IMR-90 (cell line): ENCODE measurements around the gene COG4. TPM values are rescaled to one million over a fixed set of nuclear protein-coding genes. Genes with fewer than 3 reads are reported as not detected.

Experiments used
- ATAC-seq: fragments of 200-7000 bp; cut with Tn5 transposase; 2 replicates; pipeline ENCODE4 v1.9.1; 2020; ENCODE audit warnings: low read depth, mild to moderate bottlenecking, moderate library complexity
- BruUV-seq: library from RNA; stranded (reverse); fragments of 400-500 nt; replicated peaks from 2 replicates; lab custom pipeline; 2021; lab: Mats Ljungman, UMichigan
- CTCF ChIA-PET: fragments of 300-600 bp; formaldehyde crosslinking; extraction: SDS; loops from one replicate; lab custom pipeline; 2021; ENCODE audit warnings: antibody characterized with exemption; lab: Yijun Ruan, JAX
- POLR2A ChIA-PET: fragments of 300-600 bp; sonication (Branson Sonifier 250); formaldehyde crosslinking; loops from one replicate; lab custom pipeline; 2022; ENCODE audit warnings: antibody characterized with exemption; ENCODE audit not compliant: unreplicated experiment; lab: Charles Lee
- DNase-seq: peaks from one replicate; pipeline ENCODE4 v3.0.0; 2013
- H2AFZ ChIP-seq: replicated peaks from 2 replicates; pipeline ENCODE3; 2013; ENCODE audit warnings: low read length, mild to moderate bottlenecking; ENCODE audit not compliant: poor library complexity
- H2AK5ac ChIP-seq: 2 replicates; pipeline ENCODE4 v1.6.1; 2013; ENCODE audit warnings: low read depth, low read length, inconsistent platforms
- H2AK9ac ChIP-seq: replicated peaks from 2 replicates; pipeline ENCODE3; 2013; ENCODE audit warnings: mild to moderate bottlenecking, low read depth, low read length, moderate library complexity; ENCODE audit not compliant: poor library complexity
- H2BK120ac ChIP-seq: 2 replicates; pipeline ENCODE4 v1.6.1; 2013; ENCODE audit warnings: low read depth, low read length, inconsistent platforms
- H2BK15ac ChIP-seq: 3 replicates; pipeline ENCODE4 v1.6.1; 2013; ENCODE audit warnings: low read depth, low read length, inconsistent platforms
- H2BK20ac ChIP-seq: 2 replicates; pipeline ENCODE4 v1.6.1; 2013; ENCODE audit warnings: low read depth, mild to moderate bottlenecking, inconsistent platforms, low read length, moderate library complexity
- H2BK5ac ChIP-seq: 2 replicates; pipeline ENCODE4 v1.6.1; 2013; ENCODE audit warnings: mild to moderate bottlenecking, low read depth, low read length, inconsistent platforms; ENCODE audit not compliant: poor library complexity, severe bottlenecking
- H3K14ac ChIP-seq: replicated peaks from 2 replicates; pipeline ENCODE4 v1.6.1; 2013; ENCODE audit warnings: low read depth, low read length, inconsistent platforms
- H3K18ac ChIP-seq: 2 replicates; pipeline ENCODE4 v1.6.1; 2013; ENCODE audit warnings: low read depth, low read length, control low read depth
- H3K23ac ChIP-seq: 2 replicates; pipeline ENCODE4 v1.6.1; 2013; ENCODE audit warnings: low read depth, low read length, inconsistent platforms
- H3K27ac ChIP-seq: 2 replicates; pipeline ENCODE4 v1.5.1; 2013; ENCODE audit warnings: mild to moderate bottlenecking, control low read depth, low read length; ENCODE audit not compliant: insufficient read depth
- H3K27me3 ChIP-seq: 2 replicates; pipeline ENCODE4 v1.6.1; 2013; ENCODE audit warnings: low read length; ENCODE audit not compliant: control insufficient read depth, insufficient read depth
- H3K36me3 ChIP-seq: 2 replicates; pipeline ENCODE4 v1.6.1; 2013; ENCODE audit warnings: low read length, mixed read lengths; ENCODE audit not compliant: control insufficient read depth, insufficient read depth
- H3K4ac ChIP-seq: 2 replicates; pipeline ENCODE4 v1.6.1; 2013; ENCODE audit warnings: low read depth, low read length, inconsistent platforms
- H3K4me1 ChIP-seq: 2 replicates; pipeline ENCODE4 v1.6.1; 2013; ENCODE audit warnings: low read length, mixed read lengths; ENCODE audit not compliant: control insufficient read depth, insufficient read depth
- H3K4me2 ChIP-seq: 2 replicates; pipeline ENCODE4 v1.6.1; 2013; ENCODE audit warnings: low read depth, mild to moderate bottlenecking, control low read depth, low read length, moderate library complexity
- H3K4me3 ChIP-seq: 2 replicates; pipeline ENCODE4 v1.5.1; 2013; ENCODE audit warnings: low read depth, mild to moderate bottlenecking, control low read depth, low read length, moderate library complexity; ENCODE audit not compliant: insufficient read depth
- H3K56ac ChIP-seq: 2 replicates; pipeline ENCODE4 v1.6.1; 2013; ENCODE audit warnings: low read length, inconsistent platforms; ENCODE audit not compliant: insufficient read depth; ENCODE audit errors: extremely low read depth
- H3K79me1 ChIP-seq, 2 experiments: 2 replicates each; pipeline ENCODE4 v1.6.1; 2013; ENCODE audit warnings: low read length in 2 of 2, inconsistent platforms in 1 of 2, low read depth in 1 of 2
- H3K9ac ChIP-seq: 2 replicates; pipeline ENCODE4 v1.6.1; 2013; ENCODE audit warnings: low read depth, low read length, control low read depth
- H3K9me1 ChIP-seq: 2 replicates; pipeline ENCODE4 v1.6.1; 2013; ENCODE audit warnings: low read length, inconsistent platforms; ENCODE audit not compliant: insufficient read depth
- H3K9me3 ChIP-seq: 2 replicates; pipeline ENCODE4 v1.6.1; 2013; ENCODE audit warnings: low read length; ENCODE audit not compliant: control insufficient read depth, insufficient read depth
- H4K20me1 ChIP-seq: 2 replicates; pipeline ENCODE4 v1.6.1; 2013; ENCODE audit warnings: low read length, inconsistent platforms; ENCODE audit not compliant: insufficient read depth
- H4K5ac ChIP-seq: 2 replicates; pipeline ENCODE4 v1.6.1; 2013; ENCODE audit warnings: mild to moderate bottlenecking, low read depth, low read length, control low read depth
- H4K8ac ChIP-seq, 2 experiments: 2 replicates each; pipeline ENCODE4 v1.6.1; 2013; ENCODE audit warnings: low read depth in 2 of 2, low read length in 2 of 2, control low read depth in 1 of 2, inconsistent platforms in 1 of 2
- H4K91ac ChIP-seq: 2 replicates; pipeline ENCODE4 v1.6.1; 2013; ENCODE audit warnings: low read depth, low read length, inconsistent platforms; ENCODE audit not compliant: insufficient read depth
- BHLHE40 ChIP-seq: fragments of 150-350 bp; IDR thresholded peaks from 2 replicates; pipeline ENCODE4 v1.6.1; 2016; ENCODE audit warnings: mild to moderate bottlenecking, low read depth, low read length
- CEBPB ChIP-seq: IDR thresholded peaks from 2 replicates; pipeline ENCODE4 v1.6.1; 2012; ENCODE audit warnings: low read depth, low read length, improper control_type of control experiment
- CHD1 ChIP-seq: IDR thresholded peaks from 2 replicates; pipeline ENCODE4 v1.6.1; 2012; ENCODE audit warnings: low read depth, low read length, improper control_type of control experiment
- FOS ChIP-seq: fragments of 150-350 bp; IDR thresholded peaks from 2 replicates; pipeline ENCODE4 v1.6.1; 2016; ENCODE audit warnings: low read depth, low read length
- MAFK ChIP-seq: IDR thresholded peaks from 2 replicates; pipeline ENCODE4 v1.6.1; 2012; ENCODE audit warnings: low read depth, low read length, improper control_type of control experiment
- MAZ ChIP-seq: IDR thresholded peaks from 2 replicates; pipeline ENCODE4 v1.6.1; 2012; ENCODE audit warnings: low read depth, mild to moderate bottlenecking, low read length, improper control_type of control experiment, moderate library complexity, borderline replicate concordance
- MXI1 ChIP-seq: IDR thresholded peaks from 2 replicates; pipeline ENCODE4 v1.6.1; 2012; ENCODE audit warnings: low read depth, mild to moderate bottlenecking, low read length, moderate library complexity, borderline replicate concordance
- POLR2A ChIP-seq: IDR thresholded peaks from 2 replicates; pipeline ENCODE4 v1.6.1; 2012; ENCODE audit warnings: mild to moderate bottlenecking, low read depth, low read length
- RAD21 ChIP-seq: IDR thresholded peaks from 2 replicates; pipeline ENCODE4 v1.6.1; 2012; ENCODE audit warnings: low read length, improper control_type of control experiment
- RCOR1 ChIP-seq: IDR thresholded peaks from 2 replicates; pipeline ENCODE4 v1.6.1; 2012; ENCODE audit warnings: mild to moderate bottlenecking, low read length, improper control_type of control experiment; ENCODE audit not compliant: insufficient replicate concordance
- RFX5 ChIP-seq: IDR thresholded peaks from 2 replicates; pipeline ENCODE4 v1.8.0; 2012; ENCODE audit warnings: low read depth, mild to moderate bottlenecking, low read length, moderate library complexity
- SMC3 ChIP-seq: fragments of 150-350 bp; IDR thresholded peaks from 2 replicates; pipeline ENCODE4 v1.6.1; 2016; ENCODE audit warnings: low read depth, mild to moderate bottlenecking, antibody characterized with exemption, low read length, moderate library complexity
- WGBS, 2 experiments: methylation state at CpG; one replicate each; pipeline versions ENCODE4 v1.1.5 to v1.1.7; 2013; ENCODE audit warnings: missing lambda C conversion rate in 2 of 2; ENCODE audit not compliant: insufficient read length in 1 of 2; ENCODE audit errors: extremely low coverage in 2 of 2; 5-methylcytosine and 5-hydroxymethylcytosine counted together
- dilution Hi-C: fragments of 300-500 bp; cut with HindIII; formaldehyde crosslinking; loops from one replicate; pipeline ENCODE4 v1.14.3; 2018; ENCODE audit warnings: low sequenced_read_pairs; ENCODE audit not compliant: unreplicated experiment
- in situ Hi-C: fragments of 300-500 bp; cut with MboI; formaldehyde crosslinking; loops from 3 replicates; pipeline ENCODE4 v1.14.3; 2019; ENCODE audit warnings: low sequenced_read_pairs, inconsistent platforms, mixed read lengths
- intact Hi-C: fragments of 100-400 bp; cut with micrococcal nuclease; formaldehyde crosslinking; loops from 2 replicates; pipeline ENCODE4 v1.10.0; 2022
- polyA plus RNA-seq, 3 experiments: library from polyadenylated mRNA; depleted of rRNA; stranded (reverse); fragments of >200 nt; gene quantifications; 2 replicates each; pipeline ENCODE4 v1.2.3, GENCODE V29; 2012; ENCODE audit warnings: low replicate concordance in 1 of 3
- total RNA-seq: library from RNA; depleted of rRNA; stranded (reverse); fragments of >200 nt; gene quantifications from 2 replicates; pipeline ENCODE4 v1.2.3, GENCODE V29; 2012
- TF ChIP-seq, protein P1 (sequence below): fragments of 150-350 bp; IDR thresholded peaks from 2 replicates; pipeline ENCODE4 v1.6.1; 2017; ENCODE audit warnings: mild to moderate bottlenecking, antibody characterized with exemption, low read length, low read depth
- TF ChIP-seq, protein P2 (sequence below): fragments of 150-350 bp; IDR thresholded peaks from 2 replicates; pipeline ENCODE4 v1.6.1; 2016; ENCODE audit warnings: low read depth, mild to moderate bottlenecking, low read length, moderate library complexity, borderline replicate concordance

Gene COG4
- total and polyA plus RNA-seq, 2 of the 4 experiments (the other 2 are of a cell fraction): 47.5 to 96.1 TPM

DNA sequence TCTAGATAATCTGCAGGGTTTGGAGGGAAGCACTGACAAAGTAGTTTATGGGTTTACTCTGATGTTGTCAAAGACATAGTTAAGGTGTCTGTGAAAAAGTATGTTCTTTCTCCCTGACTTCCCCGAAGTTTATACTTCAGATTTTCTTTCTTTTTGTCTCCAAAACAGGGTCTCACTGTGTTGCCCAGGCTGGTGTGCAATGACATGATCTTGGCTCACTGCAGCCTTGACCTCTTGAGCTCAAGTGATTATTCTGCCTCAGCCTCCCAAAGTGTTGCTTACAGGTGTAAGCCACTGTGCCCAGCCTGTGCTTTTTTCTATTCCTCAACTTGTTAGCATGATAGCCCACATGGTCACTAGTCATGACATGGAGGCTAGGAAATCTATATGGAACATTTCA is 21.2 kb upstream of the COG4 start:
- H2BK120ac ChIP-seq: no peak overlapping the region
- POLR2A ChIA-PET: no interaction called here
- CTCF ChIA-PET: no interaction called here
- H2AK5ac ChIP-seq: no peak overlapping the region
- H4K8ac ChIP-seq: no peak overlapping the region
- no peak overlapping the region for H3K18ac ChIP-seq
- H3K14ac ChIP-seq: no peak overlapping the region
- H3K27ac ChIP-seq: no peak overlapping the region
- H3K79me1 ChIP-seq: peaks cover 33 to 70% of the 10 kb centered on the region in 2 experiments
- TF ChIP-seq CEBPB (no peak), MAFK (no peak), CHD1 (no peak), RCOR1 (no peak), MAZ (no peak), BHLHE40 (no peak), RAD21 (no peak), RFX5 (no peak), MXI1 (no peak), POLR2A (no peak), SMC3 (no peak), FOS (no peak)
- TF ChIP-seq, protein P1, sequence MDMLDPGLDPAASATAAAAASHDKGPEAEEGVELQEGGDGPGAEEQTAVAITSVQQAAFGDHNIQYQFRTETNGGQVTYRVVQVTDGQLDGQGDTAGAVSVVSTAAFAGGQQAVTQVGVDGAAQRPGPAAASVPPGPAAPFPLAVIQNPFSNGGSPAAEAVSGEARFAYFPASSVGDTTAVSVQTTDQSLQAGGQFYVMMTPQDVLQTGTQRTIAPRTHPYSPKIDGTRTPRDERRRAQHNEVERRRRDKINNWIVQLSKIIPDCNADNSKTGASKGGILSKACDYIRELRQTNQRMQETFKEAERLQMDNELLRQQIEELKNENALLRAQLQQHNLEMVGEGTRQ: no peak
- TF ChIP-seq, protein P2, sequence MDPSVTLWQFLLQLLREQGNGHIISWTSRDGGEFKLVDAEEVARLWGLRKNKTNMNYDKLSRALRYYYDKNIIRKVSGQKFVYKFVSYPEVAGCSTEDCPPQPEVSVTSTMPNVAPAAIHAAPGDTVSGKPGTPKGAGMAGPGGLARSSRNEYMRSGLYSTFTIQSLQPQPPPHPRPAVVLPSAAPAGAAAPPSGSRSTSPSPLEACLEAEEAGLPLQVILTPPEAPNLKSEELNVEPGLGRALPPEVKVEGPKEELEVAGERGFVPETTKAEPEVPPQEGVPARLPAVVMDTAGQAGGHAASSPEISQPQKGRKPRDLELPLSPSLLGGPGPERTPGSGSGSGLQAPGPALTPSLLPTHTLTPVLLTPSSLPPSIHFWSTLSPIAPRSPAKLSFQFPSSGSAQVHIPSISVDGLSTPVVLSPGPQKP: no peak
- BruUV-seq: no TSS peak
- peaks cover 28% of the 10 kb centered on the region for H4K20me1 ChIP-seq
- DNase-seq (no peak), ATAC-seq (no peak)
- H3K4me3 ChIP-seq: no peak overlapping the region
- H3K4me1 ChIP-seq: no peaks in the 10 kb centered on the region
- no peak overlapping the region for H2BK20ac ChIP-seq
- in situ Hi-C loops: no loop called here
- intact Hi-C loops: no loop called here
- 0 out of 2 replicates have a peak, but pooled peaks cover 6% of the 10 kb centered on the region for H3K9me1 ChIP-seq
- H3K9ac ChIP-seq: no peak overlapping the region
- H3K23ac ChIP-seq: no peak overlapping the region
- H2AFZ ChIP-seq: no peak overlapping the region
- H3K56ac ChIP-seq: no peak overlapping the region
- H4K91ac ChIP-seq: no peak overlapping the region
- H3K4me2 ChIP-seq: no peak overlapping the region
- 80% methylated on average over 1 of the region's 1 CpG; no CpG with 5 or more reads in 1 of the 2 experiments for WGBS, 2 experiments
- no peak overlapping the region for H2AK9ac ChIP-seq
- H3K27me3 ChIP-seq: no peaks in the 10 kb centered on the region
- no peak overlapping the region for H2BK5ac ChIP-seq
- no peak overlapping the region for H2BK15ac ChIP-seq
- peaks cover 60% of the 10 kb centered on the region for H3K36me3 ChIP-seq
- dilution Hi-C loops: no loop called here
- H3K9me3 ChIP-seq: no peaks in the 10 kb centered on the region
- H4K5ac ChIP-seq: no peak overlapping the region
- H3K4ac ChIP-seq: no peak overlapping the region
